IPS DF 4.7 (cell line): ENCODE results near the gene NDFIP1.
"Not testable (repeated sequence)": the region's sequence is repeated elsewhere in the genome, so short reads cannot be mapped to it uniquely, and the experiment has no call there.

Experiments used
- DNase-seq: peaks from one replicate; pipeline ENCODE4 v3.0.0-alpha.2; 2013; ENCODE audit warnings: low spot score; ENCODE audit errors: extremely low read depth

Gene NDFIP1

DNA sequence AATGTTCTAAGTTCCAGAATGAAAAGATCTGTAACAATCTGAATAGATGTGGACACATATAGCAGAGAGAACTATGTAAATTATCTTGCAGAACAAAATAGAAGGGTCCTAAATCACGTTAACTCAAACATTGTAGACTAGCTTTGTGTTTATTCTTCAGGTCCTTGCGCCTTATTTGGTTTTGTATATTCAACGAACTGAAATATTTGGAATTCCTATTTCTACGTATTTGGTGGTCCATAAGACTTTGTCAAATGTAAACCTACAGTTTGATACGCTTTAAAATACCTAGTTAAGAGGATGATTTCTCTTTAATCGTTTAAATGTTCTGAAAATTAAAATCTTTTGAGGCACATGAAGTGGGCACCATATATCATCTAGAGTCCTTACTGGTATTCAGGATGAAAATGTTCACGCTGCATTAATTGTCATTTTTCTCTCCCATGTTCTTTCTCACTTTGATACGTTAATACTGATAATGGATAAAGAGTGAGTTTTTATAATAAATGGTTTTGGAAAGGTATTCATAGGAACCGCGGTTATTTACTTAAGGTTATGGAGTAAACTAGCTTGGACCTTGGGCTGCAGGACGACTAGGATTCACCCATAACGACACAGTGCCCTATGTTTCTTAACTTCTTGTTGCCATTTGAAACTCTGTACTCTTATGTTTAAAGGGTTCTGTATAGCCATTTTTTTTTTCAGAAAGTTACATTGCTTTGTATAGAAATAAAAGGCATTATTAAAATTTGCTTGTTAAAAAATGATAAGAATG is 45.3 kb downstream of the NDFIP1 start:
- DNase-seq, result no peak

DNA sequence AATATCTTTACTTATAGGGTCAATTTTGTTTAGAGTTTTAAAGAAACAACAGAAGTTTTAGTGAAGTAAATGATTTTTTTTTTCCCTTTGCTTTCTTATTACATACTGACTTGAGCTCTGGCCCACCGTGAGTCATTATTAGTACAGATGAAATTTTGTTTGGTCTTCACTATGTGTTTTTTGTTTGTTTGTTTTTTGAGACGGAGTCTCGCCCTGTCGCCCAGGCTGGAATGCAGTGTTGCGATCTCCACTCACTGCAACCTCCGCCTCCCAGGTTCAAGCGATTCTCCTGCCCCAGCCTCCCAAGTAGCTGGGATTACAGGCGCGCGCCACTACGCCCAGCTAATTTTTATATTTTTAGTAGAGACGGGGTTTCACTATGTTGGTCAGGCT is 45.9 kb downstream of the NDFIP1 start:
- DNase-seq, result not testable (repeated sequence)

DNA sequence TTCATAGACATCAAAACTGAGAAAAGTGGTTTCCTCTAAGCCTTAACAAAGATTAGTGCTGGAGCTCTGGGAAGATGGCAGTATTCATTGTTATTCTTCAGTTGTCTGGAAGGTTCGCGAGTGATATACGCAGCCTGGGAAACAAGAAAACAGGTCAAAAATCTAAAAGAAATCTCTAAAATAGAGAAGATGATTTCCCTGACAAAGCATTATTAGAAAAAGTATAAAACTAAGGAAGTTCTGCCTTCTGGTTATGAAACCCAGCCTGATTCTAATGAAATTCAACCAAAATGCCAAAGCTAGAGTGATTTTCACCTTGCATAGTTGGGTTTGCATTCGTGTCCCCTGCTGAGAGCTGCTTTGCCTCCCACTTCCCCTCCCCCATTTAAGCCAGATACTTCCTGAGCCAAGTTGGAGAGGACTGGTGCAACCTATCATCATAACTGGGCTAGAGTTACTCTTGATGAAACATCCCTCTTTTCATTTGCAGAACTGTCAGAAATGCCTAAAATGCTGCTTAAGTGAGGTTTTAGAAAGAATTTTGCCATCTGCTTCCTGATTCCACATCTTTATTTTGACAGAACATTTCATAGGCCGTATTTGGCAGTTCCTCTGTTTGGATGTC is 48.4 kb downstream of the NDFIP1 start:
- no peak for DNase-seq

DNA sequence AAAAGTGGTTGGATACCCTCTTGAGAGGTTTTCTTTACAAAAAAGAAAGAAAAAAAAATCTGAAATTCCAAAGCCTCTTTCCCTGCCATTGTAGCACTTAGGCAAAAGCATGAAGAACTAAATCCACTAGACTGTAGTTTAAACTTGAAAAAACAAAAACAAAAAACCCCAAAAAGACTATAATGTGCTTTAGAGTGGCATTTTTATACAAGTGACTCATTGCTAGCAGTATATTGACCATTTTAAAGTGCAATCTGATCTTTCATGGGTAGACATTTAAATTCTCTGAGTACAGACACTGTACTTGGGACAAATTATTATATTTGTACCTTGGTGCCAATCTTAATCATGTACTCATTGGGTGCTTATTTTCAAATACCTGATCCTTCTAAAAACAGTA is 50.8 kb downstream of the NDFIP1 start:
- DNase-seq, result no peak

- DNase-seq, result no peak
These were observed 55.7 kb downstream of the NDFIP1 start for GRCh38 chr5:142164315-142164714.

GRCh38 chr5:142166754-142167153 is 58.2 kb downstream of the NDFIP1 start:
- no peak for DNase-seq

GRCh38 chr5:142167458-142167857 is 58.9 kb downstream of the NDFIP1 start:
- no peak for DNase-seq

DNA sequence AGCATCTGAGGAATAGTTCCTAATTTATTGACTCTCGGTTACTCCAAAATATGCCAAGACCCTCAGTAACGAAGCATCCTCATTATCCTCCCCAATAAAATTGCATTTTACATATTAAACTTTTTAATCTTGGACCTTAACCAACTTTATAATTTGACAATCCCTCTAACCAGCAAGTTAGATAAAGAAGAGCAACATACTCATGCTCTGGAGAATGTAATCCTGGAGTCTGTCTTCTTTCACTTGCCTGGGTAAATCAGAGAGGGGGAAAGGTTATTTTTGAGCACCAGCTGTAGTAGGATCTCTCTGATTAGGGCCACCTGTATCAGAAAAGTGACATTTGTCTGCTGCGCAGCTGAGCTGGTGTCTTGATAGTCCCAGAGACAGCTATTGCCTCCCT is 59.8 kb downstream of the NDFIP1 start:
- no peak for DNase-seq

DNA sequence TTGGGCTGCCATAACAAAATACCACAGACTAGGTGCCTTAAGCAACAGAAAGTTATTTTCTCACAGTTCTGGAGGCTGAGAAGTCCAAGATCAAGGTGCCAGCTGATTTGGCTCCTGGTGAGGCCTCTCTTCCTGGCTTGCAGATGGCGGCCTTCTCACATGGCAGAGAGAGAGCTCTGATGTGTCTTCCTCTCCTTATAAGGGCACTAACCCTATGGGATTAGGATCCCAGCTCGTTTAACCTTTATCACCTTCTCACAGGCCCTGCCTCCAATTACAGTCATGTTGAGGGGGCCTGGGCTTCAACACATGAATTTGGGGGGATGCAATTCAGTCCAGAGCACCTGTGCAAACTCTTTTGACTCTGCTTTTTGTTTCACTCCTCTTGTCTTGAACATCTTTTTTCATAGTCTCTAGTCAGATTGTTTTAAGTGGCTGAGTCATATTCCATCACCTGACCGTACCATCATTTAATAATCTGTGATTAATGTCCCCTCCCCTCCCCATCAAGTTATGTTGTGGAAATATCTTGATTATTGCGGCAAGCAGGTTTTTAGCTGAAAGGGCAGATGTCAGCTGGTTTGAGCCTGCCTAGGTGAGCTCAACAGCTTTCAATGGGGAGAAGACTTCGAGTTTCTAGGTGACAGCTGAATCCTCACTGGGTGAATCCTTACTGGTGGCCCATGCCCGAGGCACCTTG is 61.8 kb downstream of the NDFIP1 start:
- DNase-seq, result no peak

GRCh38 chr5:142171270-142171669 is 62.7 kb downstream of the NDFIP1 start:
- no peak for DNase-seq

- no peak for DNase-seq
These were observed 66.5 kb downstream of the NDFIP1 start for GRCh38 chr5:142175039-142175438.

GRCh38 chr5:142175461-142176142 is 67.0 kb downstream of the NDFIP1 start:
- no peak for DNase-seq

DNA sequence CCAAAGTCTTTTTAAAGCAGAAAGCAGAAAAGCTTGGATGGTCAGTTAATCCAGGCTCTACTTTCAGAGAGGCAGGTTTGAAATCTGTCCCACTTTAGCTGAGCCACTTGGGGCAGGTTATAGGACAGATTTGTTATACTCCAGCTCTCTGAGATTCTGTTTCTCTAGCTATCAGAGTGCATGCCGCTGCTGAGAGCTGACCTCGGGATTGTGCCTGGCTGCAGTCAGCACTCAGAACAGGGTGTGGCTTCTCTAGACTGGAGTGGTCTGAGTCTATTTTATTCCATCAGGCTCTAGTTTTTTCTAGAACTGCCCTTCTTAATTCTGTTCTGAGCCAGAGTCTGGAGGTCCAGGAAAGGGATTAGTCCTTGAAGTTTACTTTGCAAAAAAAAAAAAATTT is 67.7 kb downstream of the NDFIP1 start:
- DNase-seq, result no peak

GRCh38 chr5:142178651-142179050 is 70.1 kb downstream of the NDFIP1 start:
- DNase-seq, result no peak

- DNase-seq, result no peak
These were observed 71.3 kb downstream of the NDFIP1 start for GRCh38 chr5:142179776-142180387.

GRCh38 chr5:142181096-142181495 is 72.5 kb downstream of the NDFIP1 start:
- no peak for DNase-seq

GRCh38 chr5:142181547-142182163 is 73.1 kb downstream of the NDFIP1 start:
- DNase-seq, result no peak

DNA sequence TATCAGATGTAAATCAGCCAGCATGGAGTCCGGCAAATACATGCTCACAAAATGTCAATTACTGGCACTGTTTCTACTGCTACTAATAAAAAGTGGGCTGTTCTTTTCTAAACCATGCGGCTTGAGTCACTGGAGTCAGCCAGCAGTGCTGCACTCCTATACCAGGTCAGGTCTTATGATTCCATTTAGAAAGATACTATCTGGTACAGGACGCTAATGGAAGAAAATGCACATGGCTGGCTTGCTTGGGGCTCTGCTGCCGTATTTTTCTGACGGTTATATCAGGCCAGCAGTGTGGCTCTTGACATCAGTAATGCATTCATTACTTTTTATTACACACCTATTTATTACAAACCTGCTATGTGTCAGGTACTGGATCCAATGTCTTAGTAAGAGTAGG is 74.3 kb downstream of the NDFIP1 start:
- DNase-seq, result no peak

DNA sequence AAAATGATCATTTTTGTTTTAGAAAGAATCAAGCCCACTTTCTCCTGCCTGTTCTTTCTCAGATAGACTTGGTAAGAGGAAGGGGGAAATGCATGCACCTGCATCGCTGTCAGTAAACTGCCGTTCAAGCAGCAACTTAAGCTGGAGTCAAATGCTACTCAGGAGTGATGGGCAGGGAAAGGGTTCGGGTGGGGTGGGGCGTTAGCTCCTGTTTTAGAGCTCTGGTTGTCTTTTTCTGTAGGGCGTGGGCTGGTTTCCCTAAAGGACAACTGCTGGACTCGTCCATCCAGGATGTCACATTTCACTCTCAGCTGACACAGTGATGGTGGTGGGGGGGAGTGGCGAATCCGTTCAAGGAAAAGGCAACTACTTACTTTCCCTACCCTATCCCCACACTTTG is 75.0 kb downstream of the NDFIP1 start:
- DNase-seq, result no peak

DNA sequence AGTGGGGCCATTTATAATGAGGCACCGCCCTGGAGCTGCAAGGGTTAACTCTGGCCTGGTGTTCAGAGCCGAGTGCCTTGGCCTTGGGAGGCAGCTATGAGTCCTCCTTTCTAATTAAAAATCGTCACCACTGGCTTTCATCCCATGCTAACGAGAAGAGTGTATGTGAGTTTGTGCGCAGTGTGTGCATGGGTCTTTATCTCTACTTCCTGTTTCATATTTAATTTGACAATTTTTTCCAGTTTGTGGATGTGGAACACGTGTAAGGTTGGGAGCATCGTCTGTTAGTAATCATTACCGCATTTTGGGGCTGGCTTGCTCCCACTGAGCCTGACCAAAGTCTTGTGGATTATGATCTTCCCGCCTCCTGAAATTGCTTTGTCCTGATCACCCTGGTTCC is 76.4 kb downstream of the NDFIP1 start:
- no peak for DNase-seq

DNA sequence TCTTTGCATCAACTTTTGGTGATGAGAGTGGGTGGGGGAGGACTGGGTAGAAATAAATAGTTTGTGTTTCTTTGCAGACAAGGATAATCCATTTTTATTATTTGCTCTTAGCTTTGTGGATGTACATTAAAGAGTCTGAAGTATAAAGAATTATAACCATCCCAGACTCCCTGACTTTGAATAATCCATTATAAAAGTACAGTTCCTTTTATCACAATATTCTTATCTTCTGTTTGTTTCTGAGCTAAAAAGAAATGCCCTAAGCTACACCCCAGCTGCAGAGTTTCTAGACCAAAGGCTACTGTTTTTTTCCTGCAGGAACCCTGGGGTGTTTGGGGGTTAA is 77.9 kb downstream of the NDFIP1 start:
- DNase-seq, result no peak
